A549 (cell line): ENCODE results near the gene TMEM126A. TPM values are rescaled to one million over a fixed set of nuclear protein-coding genes. Genes with fewer than 3 reads are reported as not detected.

Source experiments
- ATAC-seq, 2 experiments: fragments of 200-7000 bp in 1 of 2; fragments of >200 bp in 1 of 2; cut with Nextera tagmentation in 1 of 2; cut with Tn5 transposase in 1 of 2; 3 replicates each; pipeline versions ENCODE4 v1.8.0 to v1.9.1; 2018 to 2020; ENCODE audit warnings: mild to moderate bottlenecking in 1 of 2, moderate library complexity in 1 of 2
- CTCF ChIA-PET: fragments of 300-600 bp; sonication (Branson Sonifier 250); formaldehyde crosslinking; extraction: SDS; loops from one replicate; lab custom pipeline; 2021; ENCODE audit warnings: antibody characterized with exemption, inconsistent platforms; lab: Yijun Ruan, JAX
- POLR2A ChIA-PET: fragments of 350-600 bp; formaldehyde crosslinking; extraction: SDS; loops from one replicate; lab custom pipeline; 2021; ENCODE audit warnings: antibody characterized with exemption, inconsistent platforms; lab: Yijun Ruan, JAX
- DNase-seq, 2 experiments: peaks; one replicate each; pipeline versions ENCODE4 v3.0.0 to v3.0.0-alpha.2; 2011 to 2016; ENCODE audit warnings: low read depth in 1 of 2, low spot score in 1 of 2
- FAIRE-seq: peaks from 2 replicates; lab custom pipeline; 2011; peaks lifted over from hg19 to GRCh38; lab: Jason Lieb, UNC
- H3K27ac ChIP-seq, 2 experiments: fragments of >200 bp; sonication (Bioruptor Twin); formaldehyde crosslinking; 3 replicates each; pipeline ENCODE4 v1.5.1; 2016 to 2017
- H3K4me1 ChIP-seq: fragments of >200 bp; sonication (Bioruptor Twin); formaldehyde crosslinking; 3 replicates; pipeline ENCODE4 v1.6.1; 2016
- H3K4me2 ChIP-seq: fragments of >200 bp; sonication (Bioruptor Twin); formaldehyde crosslinking; 3 replicates; pipeline ENCODE4 v1.6.1; 2016
- H3K4me3 ChIP-seq: fragments of >200 bp; sonication (Bioruptor Twin); formaldehyde crosslinking; 3 replicates; pipeline ENCODE4 v1.5.1; 2016
- H3K9me3 ChIP-seq: fragments of >200 bp; sonication (Bioruptor Twin); formaldehyde crosslinking; 3 replicates; pipeline ENCODE4 v1.6.1; 2016
- BHLHE40 ChIP-seq: IDR thresholded peaks from 2 replicates; pipeline ENCODE4 v1.6.1; 2012; ENCODE audit warnings: low read depth, low read length, inconsistent platforms
- CBX8 ChIP-seq: fragments of 200-600 bp; sonication (generic); IDR thresholded peaks from 2 replicates; pipeline ENCODE4 v1.6.1; 2016
- CEBPB ChIP-seq, 2 experiments: fragments of >200 bp in 1 of 2; sonication (Bioruptor Twin) in 1 of 2; formaldehyde crosslinking in 1 of 2; IDR thresholded peaks; 2 replicates each; pipeline ENCODE4 v1.6.1; 2012 to 2016
- CTCF ChIP-seq: fragments of >200 bp; sonication (Bioruptor Twin); formaldehyde crosslinking; IDR thresholded peaks from 3 replicates; pipeline ENCODE4 v1.5.1; 2016
- EHF ChIP-seq: fragments of 250-450 bp; sonication (Bioruptor Pico); IDR thresholded peaks from 2 replicates; pipeline ENCODE4 v1.5.0; 2020; ENCODE audit warnings: mild to moderate bottlenecking
- EHMT2 ChIP-seq: fragments of 200-600 bp; sonication (generic); IDR thresholded peaks from 2 replicates; pipeline ENCODE4 v1.6.1; 2016; ENCODE audit warnings: antibody characterized with exemption, low read depth, mild to moderate bottlenecking, moderate library complexity
- EP300 ChIP-seq, 2 experiments: fragments of >200 bp; sonication (Bioruptor Twin); formaldehyde crosslinking; IDR thresholded peaks; 2 replicates in 1 of 2; 3 replicates in 1 of 2; pipeline ENCODE4 v1.6.1; 2016 to 2017
- ESRRA ChIP-seq: fragments of 150-350 bp; IDR thresholded peaks from 2 replicates; pipeline ENCODE4 v1.6.1; 2014; ENCODE audit warnings: mild to moderate bottlenecking, low read length, borderline replicate concordance
- GATA3 ChIP-seq: IDR thresholded peaks from 2 replicates; pipeline ENCODE4 v1.6.1; 2012; ENCODE audit warnings: borderline replicate concordance
- HDAC2 ChIP-seq: fragments of 200-600 bp; sonication (generic); IDR thresholded peaks from 2 replicates; pipeline ENCODE4 v1.6.1; 2016
- HEYL ChIP-seq: fragments of 250-450 bp; sonication (Bioruptor Pico); IDR thresholded peaks from 2 replicates; pipeline ENCODE4 v1.8.0; 2021; ENCODE audit warnings: mild to moderate bottlenecking, moderate library complexity
- HOXB13 ChIP-seq: fragments of 250-450 bp; sonication (Bioruptor Pico); IDR thresholded peaks from 2 replicates; pipeline ENCODE4 v1.5.0; 2020; ENCODE audit warnings: low read depth, mild to moderate bottlenecking, moderate library complexity
- HOXB5 ChIP-seq: fragments of 250-450 bp; sonication (Bioruptor Pico); IDR thresholded peaks from 2 replicates; pipeline ENCODE4 v1.5.0; 2020; ENCODE audit warnings: mild to moderate bottlenecking, moderate library complexity
- JUNB ChIP-seq: fragments of >200 bp; sonication (Bioruptor Twin); formaldehyde crosslinking; IDR thresholded peaks from 2 replicates; pipeline ENCODE4 v1.6.1; 2016
- MYC ChIP-seq: IDR thresholded peaks from 2 replicates; pipeline ENCODE4 v1.6.1; 2012; ENCODE audit warnings: mild to moderate bottlenecking, inconsistent platforms, low read length, improper control_type of control experiment, borderline replicate concordance
- NPAS2 ChIP-seq: fragments of 250-450 bp; sonication (Bioruptor Pico); IDR thresholded peaks from 2 replicates; pipeline ENCODE4 v1.8.0; 2022; ENCODE audit warnings: mild to moderate bottlenecking, moderate library complexity, borderline replicate concordance
- NR3C1 ChIP-seq: fragments of >200 bp; sonication (Bioruptor Twin); formaldehyde crosslinking; IDR thresholded peaks from 3 replicates; pipeline ENCODE4 v1.6.1; 2017
- RARB ChIP-seq: fragments of 250-450 bp; sonication (Bioruptor Pico); IDR thresholded peaks from 2 replicates; pipeline ENCODE4 v1.8.0; 2021; ENCODE audit warnings: mild to moderate bottlenecking, moderate library complexity
- RCOR1 ChIP-seq: fragments of 150-350 bp; IDR thresholded peaks from 2 replicates; pipeline ENCODE4 v1.6.1; 2014; ENCODE audit warnings: antibody characterized with exemption, low read length, low read depth
- SMC3 ChIP-seq: fragments of >200 bp; sonication (Bioruptor Twin); formaldehyde crosslinking; IDR thresholded peaks from 3 replicates; pipeline ENCODE4 v1.6.1; 2018; ENCODE audit warnings: inconsistent platforms
- ZFP36 ChIP-seq: fragments of 450-650 bp; IDR thresholded peaks from 2 replicates; pipeline ENCODE4 v1.6.1; 2014; ENCODE audit warnings: borderline replicate concordance; ENCODE audit not compliant: partially characterized antibody
- WGBS: methylation state at CpG from one replicate; pipeline ENCODE4 v1.1.6; 2017; ENCODE audit errors: missing lambda C conversion rate; 5-methylcytosine and 5-hydroxymethylcytosine counted together
- polyA plus RNA-seq, 4 experiments: library from polyadenylated mRNA; depleted of rRNA in 3 of 4; stranded (reverse); fragments of >200 nt; fragmentation: RNase III in 1 of 4; extraction: RNeasy Plus Mini Kit Qiagen cat#74134 plus additional on column Dnase treatment in 1 of 4; gene quantifications; 2 replicates in 3 of 4; 3 replicates in 1 of 4; pipeline ENCODE4 v1.2.3, GENCODE V29; 2011 to 2017
- TF ChIP-seq, protein P1 (sequence below): IDR thresholded peaks from 2 replicates; pipeline ENCODE4 v1.6.1; 2012
- TF ChIP-seq, protein P2 (sequence below): fragments of 250-450 bp; sonication (Bioruptor Pico); IDR thresholded peaks from 2 replicates; pipeline ENCODE4 v1.5.0; 2020; ENCODE audit warnings: low read depth, mild to moderate bottlenecking, moderate library complexity

TMEM126A gene
- polyA plus RNA-seq, 2 of the 4 experiments (the other 2 are of a cell fraction) = 74.9 to 123 TPM

DNA sequence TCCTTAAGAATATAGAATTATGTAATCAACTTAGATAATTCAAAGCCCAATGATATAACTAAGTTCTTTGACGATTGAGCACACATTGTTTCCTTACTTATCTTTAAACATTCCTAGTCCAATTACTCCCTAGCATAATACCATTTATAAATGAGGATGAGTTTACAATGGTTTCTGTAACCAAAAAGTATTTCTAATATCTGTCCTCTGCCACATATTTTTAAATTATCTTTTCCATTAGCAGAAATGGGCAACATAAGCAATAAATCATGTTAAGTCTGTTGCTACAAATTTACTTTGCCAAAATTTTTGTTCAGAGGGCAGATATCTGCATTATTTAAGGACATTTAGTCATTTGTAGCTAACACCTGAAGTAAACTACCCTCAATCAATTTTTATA, 10.4 kb downstream of the TMEM126A start:
- H3K4me3 ChIP-seq = no peak overlapping the region
- ChIA-PET POLR2A (interaction anchor here (5.4 kb wide), 1 partner anchor 10 kb away, joined by 24 read pairs; the partner anchor contains the start of gene TMEM126A), CTCF (no interaction called here)
- H3K4me1 ChIP-seq = peaks cover 43% of the 10 kb centered on the region
- no peak overlapping the region for H3K4me2 ChIP-seq
- 88% methylated on average over 1 of the region's 1 CpG for WGBS
- FAIRE-seq = no peak
- no peaks in the 10 kb centered on the region for H3K9me3 ChIP-seq
- no peak for ATAC-seq
- TF ChIP-seq BHLHE40 = no peak
- no peak for TF ChIP-seq HEYL (CRISPR knock-in tag)
- no peak for TF ChIP-seq HDAC2
- no peak for TF ChIP-seq RARB (CRISPR knock-in tag)
- DNase-seq = no peak
- H3K27ac ChIP-seq = no peak overlapping the region

DNA sequence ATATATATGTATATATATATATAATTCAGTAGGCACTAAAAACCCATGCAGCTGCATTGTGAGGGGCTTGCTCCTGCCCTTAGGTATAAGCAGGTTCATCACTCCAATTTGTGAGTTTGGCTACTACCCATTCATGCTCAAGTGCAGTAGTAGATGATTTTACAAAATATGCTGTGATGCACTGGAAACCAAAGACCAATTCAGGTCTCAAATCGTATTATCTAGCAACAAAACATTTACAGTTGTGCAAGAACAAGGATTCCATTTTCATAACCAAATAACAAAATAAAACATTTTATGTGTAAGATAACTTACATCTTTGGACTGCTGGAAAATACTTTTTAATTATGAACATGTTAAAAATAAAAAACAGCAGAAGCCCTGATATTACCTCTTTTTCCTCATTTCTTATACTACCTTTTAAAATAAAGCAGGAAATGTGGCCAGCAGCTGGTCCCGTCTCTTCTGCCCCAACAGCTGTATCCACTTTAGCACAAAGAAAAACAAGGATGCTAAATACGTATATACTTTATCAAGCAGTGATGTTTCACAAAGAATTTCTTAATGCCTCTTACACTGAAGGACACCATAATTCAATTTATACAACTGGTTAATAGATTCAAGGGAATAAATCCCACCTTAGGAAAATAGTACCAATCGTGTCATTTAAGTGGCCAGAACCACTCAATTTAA, 14.4 kb downstream of the TMEM126A start:
- H3K27ac ChIP-seq = no peak overlapping the region
- H3K4me3 ChIP-seq = peak overlapping the region; percentile 87
- peaks cover 46% of the 10 kb centered on the region for H3K4me1 ChIP-seq
- peak overlapping the region; percentile 94 for H3K4me2 ChIP-seq
- WGBS = 5% methylated on average over 4 of the region's 4 CpGs
- ChIA-PET CTCF (no interaction called here), POLR2A (interaction anchor here (0.8 kb wide), 1 partner anchor 14 kb away, joined by 3 read pairs; the partner anchor contains the start of gene TMEM126A)
- TF ChIP-seq HOXB5 (CRISPR knock-in tag) (no peak), HOXB13 (no peak), GATA3 (no peak), EHF (CRISPR knock-in tag) (no peak), ESRRA (no peak), CEBPB (IDR thresholded peaks at IDR 0.05) (no peak), SMC3 (no peak), RCOR1 (no peak), ZFP36 (no peak), EHMT2 (no peak), HDAC2 (no peak)
- TF ChIP-seq, protein P1, sequence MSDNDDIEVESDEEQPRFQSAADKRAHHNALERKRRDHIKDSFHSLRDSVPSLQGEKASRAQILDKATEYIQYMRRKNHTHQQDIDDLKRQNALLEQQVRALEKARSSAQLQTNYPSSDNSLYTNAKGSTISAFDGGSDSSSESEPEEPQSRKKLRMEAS = no peak
- FAIRE-seq (no peak), DNase-seq (no peak), ATAC-seq (no peak)
- no peaks in the 10 kb centered on the region for H3K9me3 ChIP-seq

- FAIRE-seq (no peak), DNase-seq (no peak)
- H3K27ac ChIP-seq = peak overlapping the region; percentile 95 to 96
- TF ChIP-seq, protein P2, sequence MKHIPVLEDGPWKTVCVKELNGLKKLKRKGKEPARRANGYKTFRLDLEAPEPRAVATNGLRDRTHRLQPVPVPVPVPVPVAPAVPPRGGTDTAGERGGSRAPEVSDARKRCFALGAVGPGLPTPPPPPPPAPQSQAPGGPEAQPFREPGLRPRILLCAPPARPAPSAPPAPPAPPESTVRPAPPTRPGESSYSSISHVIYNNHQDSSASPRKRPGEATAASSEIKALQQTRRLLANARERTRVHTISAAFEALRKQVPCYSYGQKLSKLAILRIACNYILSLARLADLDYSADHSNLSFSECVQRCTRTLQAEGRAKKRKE (CRISPR knock-in tag) = no peak
- no peak for TF ChIP-seq HDAC2
- no peak for TF ChIP-seq MYC
- no peak for TF ChIP-seq EP300 (IDR thresholded peaks at IDR 0.05)
- no peak for TF ChIP-seq CTCF
- no peak for TF ChIP-seq BHLHE40
- no peak for TF ChIP-seq NPAS2 (CRISPR knock-in tag)
- TF ChIP-seq CBX8 = no peak
- no peak for TF ChIP-seq JUNB
- TF ChIP-seq NR3C1 = no peak
- TF ChIP-seq, all 56 proteins: peak for 0
- Histone ChIP-seq H3K4me3 (peak overlapping the region; percentile 87), H3K9me3 (no peaks in the 10 kb centered on the region), H3K4me1 (peaks cover 42% of the 10 kb centered on the region), H3K4me2 (peak overlapping the region; percentile 94)
- 1% methylated on average over 10 of the region's 10 CpGs for WGBS
- ATAC-seq = no peak
- ChIA-PET CTCF (interaction anchor here (0.7 to 2.8 kb wide), 7 partner anchors 12 to 210 kb away, joined by 3 to 11 read pairs (median 4); partner anchors contain the start of genes CCDC83 and TMEM126A), POLR2A (interaction anchor here (0.6 to 3.7 kb wide), 2 partner anchors 15 to 406 kb away, joined by 3 to 37 read pairs; partner anchors contain the start of genes PICALM and TMEM126A)
Observed at GRCh38 chr11:85663080-85663752, 15.4 kb downstream of the TMEM126A start.
